ENCODE data around the gene PCDHGA4. TPM values are rescaled to one million over a fixed set of nuclear protein-coding genes. Genes with fewer than 3 reads are reported as not detected.

PCDHGA4 gene
- total and polyA plus RNA-seq, 2 donors (not counting 1 experiment from before 2014, with no cell fraction given): 0.13 to 1.1 TPM

- Histone ChIP-seq H3K79me2 (ENCODE audit: control insufficient read depth, insufficient read depth, low read length) (no peaks in the 10 kb centered on the region), H3K4me1 (ENCODE audit: control insufficient read depth in 2 of 2, insufficient read depth in 2 of 2, low read length in 2 of 2) (no peaks in the 10 kb centered on the region), H4K20me1 (ENCODE audit: control insufficient read depth, insufficient read depth, low read length, poor library complexity, severe bottlenecking) (no peaks in the 10 kb centered on the region), H3K9me3 (ENCODE audit: control extremely low read depth in 1 of 3, control insufficient read depth in 2 of 3, insufficient read depth in 1 of 3, low read length in 2 of 3) (peaks cover under 1 to 49% (median 29%) of the 10 kb centered on the region in 3 donors), H2AFZ (ENCODE audit: insufficient read depth, low read depth, low read length, poor library complexity, severe bottlenecking) (no peak overlapping the region), H3K4me3 (ENCODE audit: control extremely low read depth in 1 of 5, extremely low read depth in 1 of 5, insufficient read depth in 1 of 5, low read depth in 2 of 5, low read length in 4 of 5) (no peak overlapping the region), H3K27ac (ENCODE audit: low read length in 2 of 2) (no peak overlapping the region), H3K36me3 (replicated peaks in 1 of 2; ENCODE audit: control extremely low read depth in 1 of 2, control insufficient read depth in 1 of 2, extremely low read depth in 1 of 2, insufficient read depth in 2 of 2, low read length in 1 of 2) (no peaks in the 10 kb centered on the region), H3K27me3 (replicated peaks in 1 of 4; ENCODE audit: control extremely low read depth in 1 of 4, control insufficient read depth in 3 of 4, insufficient read depth in 4 of 4, low read length in 3 of 4) (peaks cover 0 to 58% (median 33%) of the 10 kb centered on the region in 4 experiments), H3K9ac (ENCODE audit: low read length) (no peak overlapping the region), H3K4me2 (replicated peaks; ENCODE audit: low read depth, low read length, poor library complexity, severe bottlenecking) (no peak overlapping the region)
- intact Hi-C loops (cut with micrococcal nuclease): no loop called here
- ChIA-PET POLR2A (no interaction called here), CTCF (interaction anchor here (1.1 to 1.6 kb wide), 2 partner anchors 202 to 210 kb away, joined by 3 to 4 read pairs; no protein-coding TSS in a partner anchor)
- no peak for DNase-seq
- Mint-ChIP-seq H3K27me3 (peaks cover 55% of the 10 kb centered on the region), H3K9me3 (ENCODE audit: insufficient read depth) (peaks cover 12% of the 10 kb centered on the region), H3K27ac (no peak overlapping the region), H3K4me3 (no peak overlapping the region), H3K4me1 (peaks cover 2% of the 10 kb centered on the region)
- ATAC-seq (ENCODE audit: low read depth): no peak
- TF ChIP-seq CTCF (IDR thresholded peaks at IDR 0.05) (no peak), EZH2 (IDR thresholded peaks at IDR 0.05; ENCODE audit: borderline replicate concordance, insufficient read depth, low read depth, low read length, poor library complexity, severe bottlenecking) (no peak)
- WGBS (ENCODE audit: insufficient coverage): 63% methylated on average over 24 of the region's 24 CpGs
Observed at GRCh38 chr5:141355641-141356040, 820 bp downstream of the PCDHGA4 start.

- H3K79me2 ChIP-seq (ENCODE audit: control insufficient read depth, insufficient read depth, low read length): no peaks in the 10 kb centered on the region
- CTCF ChIA-PET: interaction anchor here (1.6 kb wide), 1 partner anchor 201 kb away, joined by 4 read pairs; no protein-coding TSS in a partner anchor
- H3K4me1 ChIP-seq (ENCODE audit: control insufficient read depth in 2 of 2, insufficient read depth in 2 of 2, low read length in 2 of 2): no peaks in the 10 kb centered on the region
- no peak for DNase-seq
- no peak overlapping the region for H3K4me3 ChIP-seq (ENCODE audit: control extremely low read depth in 1 of 5, extremely low read depth in 1 of 5, insufficient read depth in 1 of 5, low read depth in 2 of 5, low read length in 4 of 5)
- peaks cover 0 to 58% (median 32%) of the 10 kb centered on the region in 4 experiments for H3K27me3 ChIP-seq (replicated peaks in 1 of 4; ENCODE audit: control extremely low read depth in 1 of 4, control insufficient read depth in 3 of 4, insufficient read depth in 4 of 4, low read length in 3 of 4)
- intact Hi-C loops (cut with micrococcal nuclease): no loop called here
- Mint-ChIP-seq H3K4me3 (no peak overlapping the region), H3K4me1 (peaks cover 2% of the 10 kb centered on the region), H3K9me3 (ENCODE audit: insufficient read depth) (peaks cover 9% of the 10 kb centered on the region), H3K27ac (no peak overlapping the region), H3K27me3 (peaks cover 55% of the 10 kb centered on the region)
- H3K4me2 ChIP-seq (replicated peaks; ENCODE audit: low read depth, low read length, poor library complexity, severe bottlenecking): no peak overlapping the region
- no peak overlapping the region for H3K27ac ChIP-seq (ENCODE audit: low read length in 2 of 2)
- H4K20me1 ChIP-seq (ENCODE audit: control insufficient read depth, insufficient read depth, low read length, poor library complexity, severe bottlenecking): no peaks in the 10 kb centered on the region
- H3K9ac ChIP-seq (ENCODE audit: low read length): no peak overlapping the region
- no peaks in the 10 kb centered on the region for H3K36me3 ChIP-seq (replicated peaks in 1 of 2; ENCODE audit: control extremely low read depth in 1 of 2, control insufficient read depth in 1 of 2, extremely low read depth in 1 of 2, insufficient read depth in 2 of 2, low read length in 1 of 2)
- POLR2A ChIA-PET: no interaction called here
- ATAC-seq (ENCODE audit: low read depth): no peak
- 47% methylated on average over 2 of the region's 5 CpGs for WGBS (ENCODE audit: insufficient coverage)
- TF ChIP-seq CTCF (IDR thresholded peaks at IDR 0.05) (no peak), EZH2 (IDR thresholded peaks at IDR 0.05; ENCODE audit: borderline replicate concordance, insufficient read depth, low read depth, low read length, poor library complexity, severe bottlenecking) (no peak)
- no peak overlapping the region for H2AFZ ChIP-seq (ENCODE audit: insufficient read depth, low read depth, low read length, poor library complexity, severe bottlenecking)
- peaks cover 4 to 49% (median 30%) of the 10 kb centered on the region in 3 donors for H3K9me3 ChIP-seq (ENCODE audit: control extremely low read depth in 1 of 3, control insufficient read depth in 2 of 3, insufficient read depth in 1 of 3, low read length in 2 of 3)
Observed at GRCh38 chr5:141356133-141356532, 1.3 kb downstream of the PCDHGA4 start.
